ENCODE measurements around the gene TXNRD2.

GRCh38 chr22:19863571-19863970, 78.0 kb downstream of the TXNRD2 start:
- TF ChIP-seq CTCF (IDR thresholded peaks at IDR 0.05) (no peak), POLR2A (IDR thresholded peaks at IDR 0.05) (no peak)

All from right lobe of liver (tissue), 4 donors.